PC-9 (cell line): Measurements from ENCODE around the gene NKX6-2. TPM values are rescaled to one million over a fixed set of nuclear protein-coding genes. Genes with fewer than 3 reads are reported as not detected.

ENCODE experiments used
- BruUV-seq: library from RNA; stranded (reverse); fragments of 400-500 nt; replicated peaks from 2 replicates; lab custom pipeline; 2021; lab: Mats Ljungman, UMichigan
- CTCF ChIA-PET: fragments of 300-600 bp; sonication (Branson Sonifier 250); formaldehyde crosslinking; loops from one replicate; lab custom pipeline; 2022; ENCODE audit warnings: antibody characterized with exemption; lab: Charles Lee
- POLR2A ChIA-PET: fragments of 300-600 bp; sonication (Branson Sonifier 250); formaldehyde crosslinking; loops from one replicate; lab custom pipeline; 2022; ENCODE audit warnings: antibody characterized with exemption; ENCODE audit not compliant: unreplicated experiment; lab: Charles Lee
- DNase-seq, 2 experiments: peaks; one replicate each; pipeline versions ENCODE4 v3.0.0 to v3.0.0-alpha.2; 2015 to 2022; ENCODE audit warnings: mixed read lengths in 1 of 2
- H2AFZ ChIP-seq: fragments of 200-600 bp; sonication (generic); 2 replicates; pipeline ENCODE4 v1.8.1; 2017; ENCODE audit warnings: antibody characterized with exemption
- H3F3A ChIP-seq: fragments of 200-600 bp; sonication (generic); 2 replicates; pipeline ENCODE4 v1.8.1; 2017; ENCODE audit warnings: antibody characterized with exemption, mild to moderate bottlenecking, low read depth; ENCODE audit not compliant: insufficient read depth
- H3K27ac ChIP-seq: fragments of 200-600 bp; sonication (generic); 2 replicates; pipeline ENCODE4 v1.6.1; 2016; ENCODE audit warnings: mixed run types
- H3K27me3 ChIP-seq: fragments of 200-600 bp; sonication (generic); 2 replicates; pipeline ENCODE4 v1.6.1; 2016; ENCODE audit warnings: low read depth, mixed run types; ENCODE audit not compliant: insufficient read depth
- H3K36me3 ChIP-seq: fragments of 200-600 bp; sonication (generic); 2 replicates; pipeline ENCODE4 v1.6.1; 2016; ENCODE audit warnings: low read depth, mixed run types
- H3K4me1 ChIP-seq: fragments of 200-600 bp; sonication (generic); replicated peaks from 2 replicates; pipeline ENCODE4 v1.6.1; 2016; ENCODE audit warnings: mixed run types; ENCODE audit not compliant: insufficient read depth
- H3K4me2 ChIP-seq: fragments of 200-600 bp; sonication (generic); 2 replicates; pipeline ENCODE4 v1.6.1; 2017; ENCODE audit warnings: mixed run types
- H3K4me3 ChIP-seq: fragments of 200-600 bp; sonication (generic); 2 replicates; pipeline ENCODE4 v1.6.1; 2016; ENCODE audit warnings: mixed run types
- H3K79me2 ChIP-seq: fragments of 200-600 bp; sonication (generic); 2 replicates; pipeline ENCODE4 v1.6.1; 2017; ENCODE audit warnings: low read depth, mixed run types
- H3K9me2 ChIP-seq: fragments of 200-600 bp; sonication (generic); 2 replicates; pipeline ENCODE4 v1.8.1; 2017; ENCODE audit warnings: mild to moderate bottlenecking; ENCODE audit not compliant: insufficient read depth
- H3K9me3 ChIP-seq: fragments of 200-600 bp; sonication (generic); 2 replicates; pipeline ENCODE4 v1.8.1; 2016; ENCODE audit warnings: low read depth; ENCODE audit not compliant: insufficient read depth
- H4K20me1 ChIP-seq: fragments of 200-600 bp; sonication (generic); 2 replicates; pipeline ENCODE4 v1.8.1; 2017; ENCODE audit not compliant: insufficient read depth
- CTCF ChIP-seq: fragments of 200-600 bp; sonication (generic); conservative IDR thresholded peaks from 2 replicates; pipeline ENCODE4 v1.6.1; 2017; ENCODE audit warnings: mixed run types, antibody characterized with exemption, mild to moderate bottlenecking, moderate library complexity
- EZH2 ChIP-seq: fragments of 200-600 bp; sonication (generic); IDR thresholded peaks from 2 replicates; pipeline ENCODE4 v1.8.0; 2017; ENCODE audit warnings: antibody characterized with exemption, low read depth
- intact Hi-C: fragments of 100-400 bp; cut with micrococcal nuclease; formaldehyde crosslinking; loops from one replicate; pipeline ENCODE4 v1.10.0; 2022; ENCODE audit not compliant: unreplicated experiment
- total RNA-seq: library from RNA; stranded (reverse); gene quantifications from 2 replicates; pipeline ENCODE4 v1.2.3, GENCODE V29; 2021

NKX6-2 gene
- total RNA-seq, 1 experiment from 2014 or later, result not detected

- DNase-seq, result no peak
- ChIA-PET POLR2A (no interaction called here), CTCF (no interaction called here)
- Histone ChIP-seq H3K9me2 (no peaks in the 10 kb centered on the region), H4K20me1 (no peaks in the 10 kb centered on the region), H3K4me2 (no peak overlapping the region), H3K27ac (no peak overlapping the region), H3F3A (no peaks in the 10 kb centered on the region), H3K9me3 (no peaks in the 10 kb centered on the region), H3K79me2 (no peaks in the 10 kb centered on the region), H3K4me1 (no peaks in the 10 kb centered on the region), H3K4me3 (no peak overlapping the region), H2AFZ (no peak overlapping the region), H3K27me3 (peaks cover 41% of the 10 kb centered on the region), H3K36me3 (no peaks in the 10 kb centered on the region)
- no TSS peak for BruUV-seq
- TF ChIP-seq EZH2, result no peak
- no peak for TF ChIP-seq CTCF
- intact Hi-C loops, result no loop called here
Measured at GRCh38 chr10:132812520-132812919, 26.6 kb upstream of the NKX6-2 start.

GRCh38 chr10:132811891-132812481, 26.0 kb upstream of the NKX6-2 start:
- CTCF ChIA-PET, result no interaction called here
- no TSS peak for BruUV-seq

GRCh38 chr10:132810807-132811700, 25.1 kb upstream of the NKX6-2 start:
- Histone ChIP-seq H3F3A (no peaks in the 10 kb centered on the region), H3K27ac (no peak overlapping the region), H3K9me2 (no peaks in the 10 kb centered on the region), H3K79me2 (no peaks in the 10 kb centered on the region), H3K4me1 (no peaks in the 10 kb centered on the region), H3K36me3 (no peaks in the 10 kb centered on the region), H3K9me3 (no peaks in the 10 kb centered on the region), H3K27me3 (peaks cover 29% of the 10 kb centered on the region), H4K20me1 (no peaks in the 10 kb centered on the region), H3K4me3 (no peak overlapping the region), H3K4me2 (no peak overlapping the region), H2AFZ (no peak overlapping the region)
- CTCF ChIA-PET, result no interaction called here
- no peak for DNase-seq
- no TSS peak for BruUV-seq
- POLR2A ChIA-PET, result no interaction called here
- TF ChIP-seq CTCF (no peak), EZH2 (no peak)
- intact Hi-C loops, result no loop called here

More at GRCh38 chr10:132811891-132812481, 26.0 kb upstream of the NKX6-2 start:
- no peak for DNase-seq
- no peaks in the 10 kb centered on the region for H3K9me3 ChIP-seq
- TF ChIP-seq CTCF, result no peak
- no peak for TF ChIP-seq EZH2
- no peaks in the 10 kb centered on the region for H4K20me1 ChIP-seq
- H3K79me2 ChIP-seq, result no peaks in the 10 kb centered on the region
- no peaks in the 10 kb centered on the region for H3K36me3 ChIP-seq
- H3K4me3 ChIP-seq, result no peak overlapping the region
- no peak overlapping the region for H2AFZ ChIP-seq
- H3K4me2 ChIP-seq, result no peak overlapping the region
- H3K9me2 ChIP-seq, result no peaks in the 10 kb centered on the region
- POLR2A ChIA-PET, result no interaction called here
- intact Hi-C loops, result no loop called here
- H3F3A ChIP-seq, result no peaks in the 10 kb centered on the region
- no peak overlapping the region for H3K27ac ChIP-seq
- no peaks in the 10 kb centered on the region for H3K4me1 ChIP-seq
- H3K27me3 ChIP-seq, result peaks cover 35% of the 10 kb centered on the region
